Endothelial cell of umbilical vein (primary cell): ENCODE measurements around the gene CYBRD1. TPM values are rescaled to one million over a fixed set of nuclear protein-coding genes. Genes with fewer than 3 reads are reported as not detected.

Source experiments
- BruUV-seq: library from RNA; stranded (reverse); fragments of 400-500 nt; replicated peaks from 2 replicates; lab custom pipeline; 2021; lab: Mats Ljungman, UMichigan
- CTCF ChIA-PET: fragments of 300-600, 350-600 bp; sonication (Branson Sonifier 250); formaldehyde crosslinking; loops from one replicate; lab custom pipeline; 2021; ENCODE audit warnings: antibody characterized with exemption, inconsistent platforms; lab: Charles Lee
- POLR2A ChIA-PET: fragments of 300-600, 350-600 bp; sonication (Branson Sonifier 250); formaldehyde crosslinking; loops from one replicate; lab custom pipeline; 2021; ENCODE audit warnings: antibody characterized with exemption, inconsistent platforms; lab: Charles Lee
- DNase-seq: peaks from one replicate; pipeline ENCODE4 v3.0.0-alpha.2; 2011; ENCODE audit warnings: low read depth, low spot score
- FAIRE-seq: peaks from 2 replicates; lab custom pipeline; 2011; peaks lifted over from hg19 to GRCh38; lab: Jason Lieb, UNC
- H2AFZ ChIP-seq: 2 replicates; pipeline ENCODE4 v1.6.0; 2012; ENCODE audit warnings: low read depth, low read length, control low read depth, inconsistent platforms
- H3K27ac ChIP-seq: 2 replicates; pipeline ENCODE4 v1.5.1; 2011; ENCODE audit warnings: low read depth, mild to moderate bottlenecking, control low read depth, low read length, moderate library complexity; ENCODE audit not compliant: insufficient read depth
- H3K27me3 ChIP-seq, 2 experiments: 2 replicates each; pipeline versions ENCODE4 v1.6.0 to v1.6.1; 2011; ENCODE audit warnings: low read length in 2 of 2, mixed read lengths in 1 of 2; ENCODE audit not compliant: control insufficient read depth in 2 of 2, insufficient read depth in 2 of 2
- H3K36me3 ChIP-seq, 2 experiments: 2 replicates in 1 of 2; 3 replicates in 1 of 2; pipeline ENCODE4 v1.5.1; 2011; ENCODE audit warnings: low read length in 2 of 2, mild to moderate bottlenecking in 1 of 2, moderate library complexity in 1 of 2; ENCODE audit not compliant: control insufficient read depth in 2 of 2, insufficient read depth in 2 of 2; ENCODE audit errors: extremely low read depth in 1 of 2
- H3K4me1 ChIP-seq: 3 replicates; pipeline ENCODE4 v1.5.1; 2011; ENCODE audit warnings: mild to moderate bottlenecking, low read length; ENCODE audit not compliant: control insufficient read depth, insufficient read depth; ENCODE audit errors: extremely low read depth
- H3K4me2 ChIP-seq: 2 replicates; pipeline ENCODE4 v1.6.1; 2011; ENCODE audit warnings: low read length, control low read depth, mixed read lengths; ENCODE audit not compliant: insufficient read depth
- H3K4me3 ChIP-seq, 3 experiments: fragments of 200-600 bp in 1 of 3; sonication (generic), shearing (Covaris generic) in 1 of 3; replicated peaks in 1 of 3; 2 replicates each; pipeline ENCODE4 v1.5.1; 2011 to 2016; ENCODE audit warnings: control low read depth in 3 of 3, low read length in 3 of 3, mild to moderate bottlenecking in 2 of 3, inconsistent platforms in 1 of 3, low read depth in 1 of 3, moderate library complexity in 1 of 3; ENCODE audit not compliant: insufficient read depth in 1 of 3
- H3K79me2 ChIP-seq: 2 replicates; pipeline ENCODE4 v1.6.0; 2012; ENCODE audit warnings: low read length, inconsistent platforms; ENCODE audit not compliant: control insufficient read depth, insufficient read depth
- H3K9ac ChIP-seq: replicated peaks from 2 replicates; pipeline ENCODE3; 2011; ENCODE audit warnings: low read length, control low read depth; ENCODE audit not compliant: insufficient read depth; ENCODE audit errors: extremely low read depth
- H3K9me1 ChIP-seq: replicated peaks from 3 replicates; pipeline ENCODE4 v1.6.0; 2011; ENCODE audit warnings: mild to moderate bottlenecking, low read length; ENCODE audit not compliant: control insufficient read depth, insufficient read depth; ENCODE audit errors: extremely low read depth
- H3K9me3 ChIP-seq: replicated peaks from 2 replicates; pipeline ENCODE4 v1.5.1; 2012; ENCODE audit warnings: low read length, inconsistent platforms; ENCODE audit not compliant: control insufficient read depth, insufficient read depth
- H4K20me1 ChIP-seq: replicated peaks from 2 replicates; pipeline ENCODE3; 2011; ENCODE audit warnings: mild to moderate bottlenecking, low read length; ENCODE audit not compliant: control insufficient read depth, insufficient read depth; ENCODE audit errors: extremely low read depth
- EZH2 ChIP-seq: IDR thresholded peaks from 2 replicates; pipeline ENCODE4 v1.6.1; 2012; ENCODE audit warnings: borderline replicate concordance, low read depth, mild to moderate bottlenecking, moderate library complexity, low read length, inconsistent platforms; ENCODE audit not compliant: severe bottlenecking
- FOS ChIP-seq: IDR thresholded peaks from 2 replicates; pipeline ENCODE4 v1.6.1; 2011; ENCODE audit warnings: mild to moderate bottlenecking, low read length, moderate library complexity, borderline replicate concordance; ENCODE audit not compliant: insufficient read depth
- GATA2 ChIP-seq: IDR thresholded peaks from 2 replicates; pipeline ENCODE4 v1.7.0; 2011; ENCODE audit warnings: low read depth, mild to moderate bottlenecking, moderate library complexity, mixed read lengths, low read length; ENCODE audit not compliant: insufficient read length, insufficient read depth
- JUN ChIP-seq: IDR thresholded peaks from 2 replicates; pipeline ENCODE4 v1.6.1; 2011; ENCODE audit warnings: borderline replicate concordance, low read depth; ENCODE audit not compliant: insufficient read length, insufficient read depth
- MYC ChIP-seq: IDR thresholded peaks from one replicate; pipeline ENCODE4 v1.6.1; 2011; ENCODE audit warnings: mild to moderate bottlenecking, low read depth, low read length
- POLR2A ChIP-seq: IDR thresholded peaks from 2 replicates; pipeline ENCODE4 v1.6.1; 2012; ENCODE audit warnings: low read depth, mild to moderate bottlenecking, control low read depth, low read length
- POLR2AphosphoS5 ChIP-seq: IDR thresholded peaks from 2 replicates; pipeline ENCODE4 v1.6.1; 2012; ENCODE audit warnings: low read depth, mild to moderate bottlenecking, control low read depth, low read length, moderate library complexity; ENCODE audit not compliant: insufficient read depth
- dilution Hi-C: fragments of 300-500 bp; cut with MboI; formaldehyde crosslinking; loops from one replicate; pipeline ENCODE4 v1.15.0; 2019; ENCODE audit warnings: low sequenced_read_pairs; ENCODE audit not compliant: extremely low pct_ligation_motif_present
- intact Hi-C: fragments of 100-400 bp; cut with micrococcal nuclease; formaldehyde crosslinking; loops from one replicate; pipeline ENCODE4 v1.10.0; 2022
- polyA plus RNA-seq, 4 experiments: library from polyadenylated mRNA; depleted of rRNA in 3 of 4; stranded (reverse) in 3 of 4; unstranded in 1 of 4; fragments of >200 nt; gene quantifications; 2 replicates each; pipeline versions ENCODE4 v1.2.1 to v1.2.3, GENCODE V29; 2011 to 2012; ENCODE audit warnings: missing spikeins in 1 of 4
- total RNA-seq: library from RNA; stranded (reverse); gene quantifications from 2 replicates; pipeline ENCODE4 v1.2.3, GENCODE V29; 2021
- TF ChIP-seq, protein P1 (sequence below): IDR thresholded peaks from 2 replicates; pipeline ENCODE4 v1.6.1; 2011; ENCODE audit not compliant: insufficient read depth, insufficient read length
- TF ChIP-seq, protein P2 (sequence below), 2 donors: IDR thresholded peaks; 1 replicate in 1 of 2; 2 replicates in 1 of 2; pipeline ENCODE4 v1.5.1; 2011; ENCODE audit warnings: low read length in 2 of 2, mild to moderate bottlenecking in 2 of 2, moderate library complexity in 2 of 2, control low read depth in 1 of 2, inconsistent platforms in 1 of 2, low read depth in 1 of 2; ENCODE audit not compliant: insufficient read depth in 1 of 2; ENCODE audit errors: extremely low read depth in 1 of 2

The CYBRD1 gene
- total and polyA plus RNA-seq, 2 donors (not counting 3 experiments of a cell fraction or from before 2014, with no cell fraction given) = 23.1 to 24.8 TPM

DNA sequence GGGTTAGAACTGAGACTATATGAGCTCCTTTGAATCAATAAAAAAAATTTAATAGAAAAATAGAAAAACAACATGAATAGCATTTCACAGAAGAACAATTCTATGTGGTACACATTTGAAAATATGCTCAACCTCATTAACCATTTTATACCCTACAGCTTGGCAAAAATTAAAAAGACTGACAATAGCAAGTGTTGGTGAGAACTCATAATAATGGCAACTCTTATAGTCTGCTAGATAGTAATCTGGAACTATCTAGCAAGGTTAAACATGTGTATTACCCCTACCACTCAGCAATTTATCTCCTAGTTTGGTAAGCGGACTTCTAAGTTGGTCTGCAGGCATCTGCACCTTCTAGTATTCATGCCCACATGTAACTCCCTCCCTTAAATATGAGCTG lies 67.8 kb downstream of the CYBRD1 start:
- dilution Hi-C loops (no loop called here), intact Hi-C loops (no loop called here)
- Histone ChIP-seq H3K4me1 (no peaks in the 10 kb centered on the region), H3K9ac (no peak overlapping the region), H2AFZ (no peak overlapping the region), H3K27ac (no peak overlapping the region), H3K27me3 (peaks cover 11 to 13% of the 10 kb centered on the region in 2 experiments), H4K20me1 (no peaks in the 10 kb centered on the region), H3K9me3 (no peaks in the 10 kb centered on the region), H3K9me1 (no peaks in the 10 kb centered on the region), H3K4me2 (no peak overlapping the region), H3K79me2 (no peaks in the 10 kb centered on the region), H3K4me3 (no peak overlapping the region), H3K36me3 (no peaks in the 10 kb centered on the region)
- no peak for FAIRE-seq
- POLR2A ChIA-PET = no interaction called here
- BruUV-seq = no TSS peak
- no peak for TF ChIP-seq JUN
- TF ChIP-seq GATA2 = no peak
- no peak for TF ChIP-seq POLR2AphosphoS5
- TF ChIP-seq, protein P1, sequence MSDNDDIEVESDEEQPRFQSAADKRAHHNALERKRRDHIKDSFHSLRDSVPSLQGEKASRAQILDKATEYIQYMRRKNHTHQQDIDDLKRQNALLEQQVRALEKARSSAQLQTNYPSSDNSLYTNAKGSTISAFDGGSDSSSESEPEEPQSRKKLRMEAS = no peak
- TF ChIP-seq MYC = no peak
- no peak for TF ChIP-seq POLR2A
- TF ChIP-seq FOS = no peak
- TF ChIP-seq EZH2 = no peak
- TF ChIP-seq, protein P2, sequence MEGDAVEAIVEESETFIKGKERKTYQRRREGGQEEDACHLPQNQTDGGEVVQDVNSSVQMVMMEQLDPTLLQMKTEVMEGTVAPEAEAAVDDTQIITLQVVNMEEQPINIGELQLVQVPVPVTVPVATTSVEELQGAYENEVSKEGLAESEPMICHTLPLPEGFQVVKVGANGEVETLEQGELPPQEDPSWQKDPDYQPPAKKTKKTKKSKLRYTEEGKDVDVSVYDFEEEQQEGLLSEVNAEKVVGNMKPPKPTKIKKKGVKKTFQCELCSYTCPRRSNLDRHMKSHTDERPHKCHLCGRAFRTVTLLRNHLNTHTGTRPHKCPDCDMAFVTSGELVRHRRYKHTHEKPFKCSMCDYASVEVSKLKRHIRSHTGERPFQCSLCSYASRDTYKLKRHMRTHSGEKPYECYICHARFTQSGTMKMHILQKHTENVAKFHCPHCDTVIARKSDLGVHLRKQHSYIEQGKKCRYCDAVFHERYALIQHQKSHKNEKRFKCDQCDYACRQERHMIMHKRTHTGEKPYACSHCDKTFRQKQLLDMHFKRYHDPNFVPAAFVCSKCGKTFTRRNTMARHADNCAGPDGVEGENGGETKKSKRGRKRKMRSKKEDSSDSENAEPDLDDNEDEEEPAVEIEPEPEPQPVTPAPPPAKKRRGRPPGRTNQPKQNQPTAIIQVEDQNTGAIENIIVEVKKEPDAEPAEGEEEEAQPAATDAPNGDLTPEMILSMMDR (IDR thresholded peaks at IDR 0.05; ENCODE audit: extremely low read depth in 1 of 2, insufficient read depth in 1 of 2, low read depth in 1 of 2, low read length in 2 of 2) = no peak
- CTCF ChIA-PET = interaction anchor here (1.0 to 1.1 kb wide), 2 partner anchors 9 to 11 kb away, joined by 3 to 4 read pairs; no protein-coding TSS in a partner anchor
- no peak for DNase-seq
